A549 (cell line): Measurements from ENCODE around the gene IPO9.

Experiments used
- HDAC2 ChIP-seq: fragments of 200-600 bp; sonication (generic); IDR thresholded peaks from 2 replicates; pipeline ENCODE4 v1.6.1; 2016
- TF ChIP-seq, protein P1 (sequence below): fragments of >200 bp; sonication (Bioruptor Twin); formaldehyde crosslinking; IDR thresholded peaks from 3 replicates; pipeline ENCODE4 v1.5.1; 2016

DNA sequence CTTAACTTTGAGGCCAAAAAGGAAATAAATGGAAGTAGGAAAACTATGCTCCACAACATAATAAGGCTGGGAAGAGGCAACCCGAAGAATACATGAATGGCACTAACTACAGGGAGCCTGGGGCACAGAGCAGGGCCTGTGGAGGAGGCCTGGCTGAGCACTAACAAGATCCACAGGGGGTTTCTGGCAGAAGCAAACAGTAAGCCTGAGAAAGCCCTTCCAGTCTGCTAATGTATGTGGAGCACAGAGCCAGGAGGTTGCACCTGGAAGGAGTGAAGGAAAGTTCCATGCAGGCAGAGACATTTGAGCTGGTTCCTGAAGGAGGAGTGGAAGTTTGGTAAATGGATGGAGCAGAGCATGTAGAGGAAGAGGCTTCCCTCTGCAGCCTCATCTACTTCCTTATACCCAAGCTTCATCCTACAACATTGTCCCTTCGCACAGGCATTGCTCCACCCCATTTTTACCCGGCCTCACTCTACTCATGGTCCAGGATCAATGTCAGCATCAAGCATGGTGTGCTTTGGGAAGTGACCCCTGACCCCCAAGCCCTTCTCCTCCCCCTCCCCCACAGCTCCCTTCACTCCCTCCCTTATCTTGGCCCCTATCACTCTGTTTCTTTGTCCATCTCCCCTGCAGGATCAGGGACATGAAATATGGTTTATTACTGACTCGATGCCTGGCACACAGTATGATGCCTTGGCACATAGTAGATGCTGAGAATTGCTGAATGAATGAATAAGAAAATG lies 83.0 kb downstream of the IPO9 start:
- TF ChIP-seq HDAC2 = no peak
- TF ChIP-seq, protein P1, sequence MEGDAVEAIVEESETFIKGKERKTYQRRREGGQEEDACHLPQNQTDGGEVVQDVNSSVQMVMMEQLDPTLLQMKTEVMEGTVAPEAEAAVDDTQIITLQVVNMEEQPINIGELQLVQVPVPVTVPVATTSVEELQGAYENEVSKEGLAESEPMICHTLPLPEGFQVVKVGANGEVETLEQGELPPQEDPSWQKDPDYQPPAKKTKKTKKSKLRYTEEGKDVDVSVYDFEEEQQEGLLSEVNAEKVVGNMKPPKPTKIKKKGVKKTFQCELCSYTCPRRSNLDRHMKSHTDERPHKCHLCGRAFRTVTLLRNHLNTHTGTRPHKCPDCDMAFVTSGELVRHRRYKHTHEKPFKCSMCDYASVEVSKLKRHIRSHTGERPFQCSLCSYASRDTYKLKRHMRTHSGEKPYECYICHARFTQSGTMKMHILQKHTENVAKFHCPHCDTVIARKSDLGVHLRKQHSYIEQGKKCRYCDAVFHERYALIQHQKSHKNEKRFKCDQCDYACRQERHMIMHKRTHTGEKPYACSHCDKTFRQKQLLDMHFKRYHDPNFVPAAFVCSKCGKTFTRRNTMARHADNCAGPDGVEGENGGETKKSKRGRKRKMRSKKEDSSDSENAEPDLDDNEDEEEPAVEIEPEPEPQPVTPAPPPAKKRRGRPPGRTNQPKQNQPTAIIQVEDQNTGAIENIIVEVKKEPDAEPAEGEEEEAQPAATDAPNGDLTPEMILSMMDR = no peak
